ENCODE data around the gene EYS. TPM values are rescaled to one million over a fixed set of nuclear protein-coding genes. Genes with fewer than 3 reads are reported as not detected.
"Not testable (repeated sequence)": the region's sequence is repeated elsewhere in the genome, so short reads cannot be mapped to it uniquely, and the experiment has no call there.

EYS gene
- total RNA-seq, 1 donor from 2014 or later, result not detected

DNA sequence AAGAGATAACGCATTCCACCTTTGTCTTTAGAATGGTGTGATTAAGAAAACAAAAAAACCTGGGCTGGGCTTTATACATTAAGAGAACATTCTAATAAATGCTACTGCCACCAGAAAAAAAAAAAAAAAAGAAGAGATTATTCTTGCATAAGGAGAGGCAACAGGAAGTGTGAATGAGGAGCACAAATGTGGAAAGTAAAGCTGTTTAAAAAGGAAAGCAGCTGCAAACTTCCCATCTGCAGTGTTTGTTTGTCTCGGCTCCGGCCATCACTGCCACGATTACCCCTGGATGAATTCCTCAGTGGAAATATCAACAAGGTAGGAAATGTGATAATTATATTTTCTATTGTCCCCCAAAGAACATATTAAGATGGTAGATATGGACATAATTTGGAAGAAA is 1847.5 kb downstream of the EYS start:
- DNase-seq (ENCODE audit: missing footprints), result no peak
- intact Hi-C loops (cut with DNase I), result no loop called here
- peak; percentile 35 for ATAC-seq

GRCh38 chr6:63858691-63859090 is 1848.3 kb downstream of the EYS start:
- ATAC-seq (peak; percentile 90), DNase-seq (ENCODE audit: missing footprints) (no peak)
- intact Hi-C loops (cut with DNase I), result no loop called here

GRCh38 chr6:63856271-63856670 is 1850.8 kb downstream of the EYS start:
- intact Hi-C loops (cut with DNase I), result no loop called here
- DNase-seq (ENCODE audit: missing footprints), result no peak
- no peak for ATAC-seq

DNA sequence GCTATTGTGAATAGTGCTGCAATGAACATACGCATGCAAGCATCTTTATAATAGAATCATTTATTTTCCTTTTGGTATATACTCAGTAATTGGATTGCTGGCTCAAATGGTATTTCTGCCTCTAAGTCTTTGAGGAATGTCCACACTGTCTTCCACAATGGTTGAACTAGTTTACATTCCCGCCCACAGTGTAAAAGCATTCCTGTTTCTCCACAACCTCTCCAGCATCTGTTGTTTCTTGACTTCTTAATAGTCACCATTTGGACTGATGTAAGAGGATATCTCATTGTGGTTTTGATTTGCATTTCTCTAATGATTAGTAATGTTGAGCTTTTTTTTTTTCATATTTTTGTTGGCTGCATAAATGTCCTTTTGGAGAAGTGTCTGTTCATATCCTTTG is 1862.7 kb downstream of the EYS start:
- DNase-seq (ENCODE audit: missing footprints) (no peak), ATAC-seq (no peak)
- intact Hi-C loops (cut with DNase I), result no loop called here

GRCh38 chr6:63839485-63839884 is 1867.5 kb downstream of the EYS start:
- DNase-seq (ENCODE audit: missing footprints) (no peak), ATAC-seq (no peak)
- intact Hi-C loops (cut with DNase I), result no loop called here

DNA sequence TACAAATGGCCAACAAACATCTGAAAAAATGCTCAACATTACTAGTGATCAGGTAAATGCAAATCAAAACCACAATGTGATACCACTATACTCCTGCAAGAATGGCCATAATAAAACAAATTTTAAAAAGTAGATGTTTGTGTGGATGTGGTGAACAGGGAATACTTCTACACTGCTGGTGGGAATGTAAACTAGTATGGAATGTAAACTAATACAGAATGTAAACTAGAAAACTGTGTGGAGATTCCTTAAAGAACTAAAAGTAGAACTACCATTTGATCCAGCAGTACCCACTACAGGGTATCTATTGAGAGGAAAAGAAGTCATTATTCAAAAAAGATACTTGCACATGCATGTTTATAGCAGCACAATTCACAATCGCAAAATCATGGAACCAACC is 1878.3 kb downstream of the EYS start:
- DNase-seq (ENCODE audit: missing footprints); ATAC-seq; intact Hi-C loops (cut with DNase I): not testable (repeated sequence)

DNA sequence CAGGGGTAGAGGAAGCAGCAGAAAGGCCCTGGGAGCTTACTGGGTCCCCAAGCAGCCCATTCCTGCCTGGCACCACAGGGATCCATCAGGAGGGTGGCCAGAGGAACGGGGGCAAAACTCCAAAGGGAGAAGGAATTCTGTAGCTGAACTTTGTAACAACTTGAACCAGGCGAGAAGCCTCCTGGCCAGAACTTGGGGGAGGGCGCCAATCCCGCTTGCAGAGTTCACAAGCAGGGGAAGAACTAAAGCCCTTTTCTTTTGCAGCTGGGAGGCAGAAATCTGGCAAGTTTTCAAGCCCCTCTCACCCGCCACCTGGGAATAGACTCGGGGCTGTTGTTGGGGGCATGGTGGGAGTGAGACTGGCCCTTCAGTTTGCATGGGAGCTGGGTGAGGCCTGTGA is 1882.3 kb downstream of the EYS start:
- no peak for ATAC-seq
- DNase-seq (ENCODE audit: missing footprints), result no peak

DNA sequence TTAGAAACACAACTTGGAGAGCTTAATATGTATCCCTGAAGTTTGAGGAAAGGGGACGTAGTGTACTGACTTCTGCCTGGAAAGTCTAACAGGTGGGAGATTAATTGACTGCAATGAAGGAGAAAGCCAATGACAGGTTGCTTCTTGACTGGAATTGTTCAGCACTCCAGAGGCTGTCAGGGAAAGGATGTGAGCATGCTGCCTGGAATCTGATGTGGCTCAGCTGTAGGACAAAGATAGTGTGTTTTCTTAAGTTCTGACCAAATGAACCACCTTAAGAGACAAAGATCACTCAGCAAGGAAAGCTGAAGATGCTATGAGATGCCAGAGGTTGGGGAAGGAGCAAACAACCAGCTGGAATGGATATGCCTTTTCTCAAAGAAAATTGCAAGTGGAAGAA is 1885.6 kb downstream of the EYS start:
- no peak for ATAC-seq
- intact Hi-C loops (cut with DNase I), result no loop called here
- DNase-seq (ENCODE audit: missing footprints), result no peak

More for the DNA sequence above, 1882.3 kb downstream of the EYS start:
- intact Hi-C loops (cut with DNase I), result no loop called here

GRCh38 chr6:63819831-63820230 is 1887.2 kb downstream of the EYS start:
- intact Hi-C loops (cut with DNase I), result no loop called here

GRCh38 chr6:63817492-63818050 is 1889.5 kb downstream of the EYS start:
- ATAC-seq (no peak), DNase-seq (ENCODE audit: missing footprints) (no peak)
- intact Hi-C loops (cut with DNase I), result no loop called here

More at GRCh38 chr6:63819831-63820230, 1887.2 kb downstream of the EYS start:
- ATAC-seq (no peak), DNase-seq (ENCODE audit: missing footprints) (no peak)

DNA sequence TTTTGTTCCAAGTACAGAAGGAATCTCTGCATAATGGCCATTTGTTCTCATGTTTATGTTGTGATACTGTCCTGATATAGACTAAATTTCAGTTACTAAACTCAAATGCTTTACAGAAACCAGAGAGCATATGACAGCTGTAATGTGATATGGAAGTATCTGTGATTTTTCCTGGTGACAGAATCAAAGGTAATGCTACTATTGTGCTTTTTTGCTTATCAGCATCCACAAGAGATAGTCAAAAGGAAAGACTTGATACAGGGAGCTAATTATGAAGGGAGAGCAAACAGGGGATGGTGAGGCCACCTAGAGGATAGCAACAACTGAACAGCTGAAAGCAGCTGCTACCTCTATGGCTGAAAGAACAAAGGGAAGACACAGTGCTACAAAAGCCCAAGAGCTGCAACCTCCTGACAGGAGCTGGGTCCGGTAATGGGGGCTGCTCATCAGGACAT is 1890.0 kb downstream of the EYS start:
- ATAC-seq, result no peak
- intact Hi-C loops (cut with DNase I), result no loop called here
- DNase-seq (ENCODE audit: missing footprints), result no peak

DNA sequence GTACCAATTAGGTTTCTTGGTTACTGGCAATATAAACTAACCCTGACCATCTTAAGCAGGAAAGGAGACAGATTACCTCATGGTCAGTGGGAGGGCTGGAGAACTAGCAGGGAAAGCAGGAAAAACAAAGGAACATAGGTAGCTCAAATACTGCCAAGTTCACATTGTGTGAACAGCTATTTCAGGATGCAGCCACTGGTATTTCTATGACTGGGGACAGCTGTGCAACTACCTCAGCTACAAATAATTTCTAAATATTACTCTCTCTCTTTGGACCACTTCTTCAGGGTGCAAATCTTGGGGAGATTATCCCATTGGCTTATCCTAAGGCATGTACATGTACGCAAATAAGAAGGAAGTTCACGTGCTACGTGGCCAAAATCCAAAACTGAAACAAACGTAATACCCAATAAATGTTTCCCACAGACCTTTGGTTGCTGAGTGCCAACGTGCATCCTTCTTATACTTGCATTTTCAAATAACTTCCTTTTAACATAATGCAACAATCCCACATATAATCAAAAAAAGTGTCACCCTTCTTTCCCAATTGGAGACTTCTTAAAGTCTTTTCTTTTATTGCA is 1890.5 kb downstream of the EYS start:
- intact Hi-C loops (cut with DNase I), result no loop called here
- DNase-seq (ENCODE audit: missing footprints), result no peak
- ATAC-seq, result no peak

- ATAC-seq, result no peak
- intact Hi-C loops (cut with DNase I), result no loop called here
- no peak for DNase-seq (ENCODE audit: missing footprints)
Observed at GRCh38 chr6:63814459-63814858, 1892.6 kb downstream of the EYS start.

GRCh38 chr6:63813566-63814120 is 1893.4 kb downstream of the EYS start:
- intact Hi-C loops (cut with DNase I), result no loop called here
- no peak for DNase-seq (ENCODE audit: missing footprints)
- ATAC-seq, result no peak

DNA sequence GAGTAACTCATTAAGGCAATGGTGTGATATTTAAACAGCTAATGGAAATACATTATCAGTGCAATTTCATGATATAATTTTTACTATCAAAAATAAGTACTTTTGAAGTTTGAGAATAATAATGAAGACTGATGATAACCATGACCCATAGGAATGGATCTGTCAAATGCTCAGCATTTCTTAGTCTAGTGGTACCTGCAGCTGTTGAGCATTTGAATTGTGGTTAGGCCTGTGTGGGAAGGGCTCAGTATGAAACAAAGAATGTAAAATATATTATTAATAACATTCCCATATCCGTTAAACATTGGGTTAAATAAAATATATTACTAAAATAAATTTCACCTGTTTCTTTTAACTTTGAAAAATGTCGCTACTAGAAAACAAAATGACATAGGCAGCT is 1898.5 kb downstream of the EYS start:
- intact Hi-C loops (cut with DNase I), result no loop called here
- no peak for DNase-seq (ENCODE audit: missing footprints)
- no peak for ATAC-seq

- intact Hi-C loops (cut with DNase I), result no loop called here
- DNase-seq (ENCODE audit: missing footprints) (no peak), ATAC-seq (no peak)
Observed at GRCh38 chr6:63807056-63807455, 1900.0 kb downstream of the EYS start.

DNA sequence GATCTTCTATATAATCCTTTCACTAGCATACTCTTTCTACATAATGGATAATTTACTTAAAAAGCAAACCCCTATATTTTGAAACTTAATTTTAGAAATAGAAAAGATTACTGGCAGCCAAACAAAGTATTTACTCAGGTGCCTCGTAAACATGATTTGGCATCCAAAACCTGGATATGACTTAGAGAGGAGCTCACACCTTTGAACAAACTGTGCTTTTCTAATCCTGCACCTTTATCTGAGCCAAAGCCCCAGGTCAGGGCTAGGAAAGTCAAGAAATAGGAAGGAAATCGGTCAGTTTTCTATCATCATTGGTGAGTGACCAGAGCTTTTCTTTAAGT is 1900.5 kb downstream of the EYS start:
- intact Hi-C loops (cut with DNase I), result no loop called here
- DNase-seq (ENCODE audit: missing footprints) (no peak), ATAC-seq (no peak)

GRCh38 chr6:63805808-63806572 is 1901.0 kb downstream of the EYS start:
- intact Hi-C loops (cut with DNase I), result no loop called here
- no peak for DNase-seq (ENCODE audit: missing footprints)
- ATAC-seq, result peak; percentile 54

DNA sequence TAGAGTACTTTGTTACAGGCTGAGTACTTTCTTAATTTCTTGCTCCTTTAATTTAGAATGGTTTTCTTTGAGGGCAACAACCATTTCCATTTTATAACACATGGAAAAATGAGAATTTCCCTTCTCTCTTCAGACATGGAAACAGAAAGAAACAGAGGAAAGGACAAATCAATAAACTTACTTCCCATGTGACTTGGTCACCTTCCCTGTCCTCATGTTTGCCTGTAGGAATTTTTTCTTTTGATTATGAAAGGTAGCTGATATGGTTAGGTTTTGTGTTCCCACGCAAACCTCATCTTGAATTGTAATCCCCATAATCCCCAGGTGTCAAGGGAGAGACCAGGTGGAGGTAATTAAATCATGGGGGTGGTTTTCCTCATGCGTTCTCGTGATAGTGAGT is 1901.7 kb downstream of the EYS start:
- no peak for ATAC-seq
- no peak for DNase-seq (ENCODE audit: missing footprints)
- intact Hi-C loops (cut with DNase I), result no loop called here

DNA sequence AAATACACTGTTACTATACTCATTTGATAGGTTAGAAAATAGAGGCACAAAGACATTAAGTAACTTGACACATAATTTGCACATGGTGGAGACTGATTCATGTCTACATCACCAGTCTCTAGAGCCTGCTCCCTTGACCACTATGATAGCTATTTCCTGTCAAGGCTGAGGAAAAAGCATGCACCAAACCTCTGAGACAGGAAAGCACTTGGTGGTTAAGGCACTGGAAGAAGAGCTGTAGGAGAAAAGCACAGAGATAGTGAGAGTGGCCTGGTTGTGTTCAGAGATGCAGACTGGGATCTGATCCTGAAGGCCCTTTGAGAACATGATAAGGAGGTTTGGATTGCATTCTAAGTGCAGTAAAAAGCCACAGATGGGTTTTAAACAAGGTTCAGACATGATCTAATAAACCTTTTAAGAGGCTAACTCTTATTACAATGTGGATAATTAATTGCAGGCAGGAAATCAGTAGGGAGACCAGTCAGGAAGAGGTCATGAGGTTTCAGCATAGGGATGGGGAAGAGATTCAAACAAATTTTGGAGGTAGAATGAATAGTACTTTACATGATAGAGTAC is 1902.6 kb downstream of the EYS start:
- ATAC-seq, result no peak
- intact Hi-C loops (cut with DNase I), result no loop called here
- no peak for DNase-seq (ENCODE audit: missing footprints)
